ENCODE results near the gene REG4.

DNA sequence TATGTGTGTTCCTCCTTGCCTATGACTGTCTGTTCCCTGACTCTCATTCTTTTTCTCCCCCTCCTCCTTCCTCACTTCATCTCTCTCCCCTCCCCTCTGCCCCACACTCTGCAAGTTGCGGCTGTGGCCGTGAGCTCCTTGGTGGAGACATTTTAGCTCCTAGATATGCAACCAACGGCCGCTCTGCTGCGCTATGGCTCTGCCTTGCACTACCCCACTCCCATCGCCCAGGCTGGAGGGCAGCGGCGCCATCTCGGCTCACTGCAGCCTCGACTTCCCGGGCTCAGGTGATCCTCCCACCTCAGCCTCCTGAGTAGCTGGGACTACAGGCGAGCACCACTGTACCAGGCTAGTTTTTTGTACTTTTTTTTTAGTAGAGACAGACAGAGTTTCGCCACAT is 5.5 kb downstream of the REG4 start:
- TF ChIP-seq POLR2AphosphoS5 (IDR thresholded peaks at IDR 0.05; ENCODE audit: borderline replicate concordance, low read depth, low read length) (no peak), EZH2 (IDR thresholded peaks at IDR 0.05) (no peak), FOXP2 (optimal IDR thresholded peaks at IDR 0.05; ENCODE audit: control extremely low read depth, extremely low read length, insufficient read depth) (no peak)

All from SK-N-MC (cell line).